HepG2 (cell line): ENCODE results near the gene RPS6KA2. TPM values are rescaled to one million over a fixed set of nuclear protein-coding genes. Genes with fewer than 3 reads are reported as not detected.

Source experiments
- ATAC-seq: fragments of 200-7000 bp; cut with Tn5 transposase; 3 replicates; pipeline ENCODE4 v1.9.1; 2020; ENCODE audit warnings: mild to moderate bottlenecking, moderate library complexity
- BruUV-seq: library from RNA; stranded (reverse); fragments of 400-500 nt; replicated peaks from 2 replicates; lab custom pipeline; 2021; lab: Mats Ljungman, UMichigan
- CTCF ChIA-PET: fragments of 300-600 bp; formaldehyde crosslinking; extraction: SDS; loops from one replicate; lab custom pipeline; 2021; ENCODE audit warnings: low total read pairs, inconsistent platforms, low intra/inter-chr PET ratio; lab: Yijun Ruan, JAX
- POLR2A ChIA-PET: fragments of 350-600 bp; sonication (Branson Sonifier 250); formaldehyde crosslinking; loops from one replicate; lab custom pipeline; 2020; ENCODE audit warnings: antibody characterized with exemption, inconsistent platforms; lab: Yijun Ruan, JAX
- DNase-seq: peaks from one replicate; pipeline ENCODE4 v3.0.0-alpha.2; 2015; ENCODE audit warnings: low spot score
- FAIRE-seq: peaks from 3 replicates; lab custom pipeline; 2011; peaks lifted over from hg19 to GRCh38; lab: Jason Lieb, UNC
- H2AFZ ChIP-seq: one replicate; pipeline ENCODE4 v1.6.1; 2011; ENCODE audit warnings: low read length, inconsistent platforms
- H3K27ac ChIP-seq: fragments of 300-600 bp; 3 replicates; pipeline ENCODE4 v1.8.0; 2011; ENCODE audit warnings: mixed run types, mild to moderate bottlenecking, mixed read lengths, low read length, inconsistent platforms; ENCODE audit not compliant: insufficient read depth; ENCODE audit errors: extremely low read length
- H3K27me3 ChIP-seq, 2 experiments: fragments of 200-600 bp in 1 of 2; 2 replicates in 1 of 2; 3 replicates in 1 of 2; pipeline versions ENCODE4 v1.6.0 to v1.8.0; 2011; ENCODE audit warnings: low read length in 2 of 2, mild to moderate bottlenecking in 2 of 2, moderate library complexity in 2 of 2, inconsistent platforms in 1 of 2; ENCODE audit not compliant: insufficient read depth in 2 of 2, control insufficient read depth in 1 of 2
- H3K36me3 ChIP-seq, 2 experiments: fragments of 200-600 bp in 1 of 2; replicated peaks in 1 of 2; 2 replicates in 1 of 2; 3 replicates in 1 of 2; pipeline versions ENCODE4 v1.5.1 to v1.8.0; 2011; ENCODE audit warnings: low read length in 2 of 2, inconsistent platforms in 1 of 2; ENCODE audit not compliant: insufficient read depth in 2 of 2, control insufficient read depth in 1 of 2
- H3K4me1 ChIP-seq: 2 replicates; pipeline ENCODE4 v1.5.1; 2012; ENCODE audit warnings: low read length, inconsistent platforms; ENCODE audit not compliant: insufficient read depth
- H3K4me2 ChIP-seq: 2 replicates; pipeline ENCODE4 v1.6.0; 2011; ENCODE audit warnings: low read depth, low read length, inconsistent platforms
- H3K4me3 ChIP-seq, 3 experiments: fragments of 200-600 bp in 1 of 3; sonication (generic), shearing (Covaris generic) in 1 of 3; replicated peaks in 1 of 3; 2 replicates each; pipeline ENCODE4 v1.5.1; 2011 to 2016; ENCODE audit warnings: low read length in 3 of 3, inconsistent platforms in 2 of 3, low read depth in 2 of 3, mild to moderate bottlenecking in 2 of 3, control low read depth in 1 of 3, mixed read lengths in 1 of 3; ENCODE audit not compliant: insufficient read depth in 1 of 3
- H3K79me2 ChIP-seq: one replicate; pipeline ENCODE4 v1.6.1; 2011; ENCODE audit warnings: low read length, inconsistent platforms; ENCODE audit not compliant: insufficient read depth
- H3K9ac ChIP-seq: 2 replicates; pipeline ENCODE4 v1.6.0; 2011; ENCODE audit warnings: mild to moderate bottlenecking, low read depth, low read length, inconsistent platforms; ENCODE audit not compliant: insufficient read depth
- H3K9me3 ChIP-seq: 2 replicates; pipeline ENCODE4 v1.5.1; 2012; ENCODE audit warnings: mild to moderate bottlenecking, low read length
- H4K20me1 ChIP-seq: 2 replicates; pipeline ENCODE4 v1.6.0; 2011; ENCODE audit warnings: inconsistent platforms, mild to moderate bottlenecking, low read length, moderate library complexity; ENCODE audit not compliant: insufficient read depth
- EP300 ChIP-seq, 3 experiments: sonication (generic) in 1 of 3; formaldehyde crosslinking in 1 of 3; IDR thresholded peaks; 2 replicates each; pipeline versions ENCODE4 v1.5.1 to v1.6.1; 2011 to 2020; ENCODE audit warnings: low read depth in 2 of 3, low read length in 2 of 3, borderline replicate concordance in 1 of 3, improper control_type of control experiment in 1 of 3, mild to moderate bottlenecking in 1 of 3, missing genetic modification reagents in 1 of 3, moderate library complexity in 1 of 3
- HOMEZ ChIP-seq: IDR thresholded peaks from 2 replicates; pipeline ENCODE4 v1.6.1; 2016; ENCODE audit warnings: low read depth
- HOXA5 ChIP-seq: sonication (generic); formaldehyde crosslinking; IDR thresholded peaks from 2 replicates; pipeline ENCODE4 v1.4.0; 2020; ENCODE audit warnings: missing genetic modification reagents
- IKZF1 ChIP-seq: fragments of 450-650 bp; IDR thresholded peaks from 2 replicates; pipeline ENCODE4 v1.7.1; 2016
- MAFG ChIP-seq: sonication (generic); formaldehyde crosslinking; IDR thresholded peaks from 2 replicates; pipeline ENCODE4 v1.5.1; 2020; ENCODE audit warnings: mild to moderate bottlenecking, missing genetic modification reagents
- MTERF4 ChIP-seq: sonication (generic); formaldehyde crosslinking; IDR thresholded peaks from 2 replicates; pipeline ENCODE4 v1.8.0; 2023; ENCODE audit warnings: mild to moderate bottlenecking, missing genetic modification reagents
- NFE2L2 ChIP-seq: fragments of 150-350 bp; IDR thresholded peaks from 2 replicates; pipeline ENCODE4 v1.6.1; 2014; ENCODE audit warnings: low read length
- PRPF4 ChIP-seq: fragments of 200-400 bp; formaldehyde crosslinking; IDR thresholded peaks from 2 replicates; pipeline ENCODE4 v1.6.1; 2016; ENCODE audit warnings: low read length, low read depth; ENCODE audit not compliant: poor library complexity, severe bottlenecking
- SRF ChIP-seq: IDR thresholded peaks from 2 replicates; pipeline ENCODE4 v1.6.1; 2011; ENCODE audit warnings: mild to moderate bottlenecking, low read depth, low read length, moderate library complexity
- SRSF4 ChIP-seq: fragments of 200-400 bp; formaldehyde crosslinking; IDR thresholded peaks from one replicate; pipeline ENCODE4 v1.6.1; 2018; ENCODE audit warnings: mild to moderate bottlenecking, low read depth, low read length, moderate library complexity; ENCODE audit not compliant: poor library complexity, severe bottlenecking
- ZFYVE20 ChIP-seq: sonication (generic); formaldehyde crosslinking; IDR thresholded peaks from 2 replicates; pipeline ENCODE4 v1.8.0; 2023; ENCODE audit warnings: low read depth, mild to moderate bottlenecking, moderate library complexity, missing genetic modification reagents, borderline replicate concordance
- ZNF280B ChIP-seq: sonication (generic); formaldehyde crosslinking; IDR thresholded peaks from 2 replicates; pipeline ENCODE4 v1.5.0; 2020; ENCODE audit warnings: missing genetic modification reagents, mild to moderate bottlenecking, borderline replicate concordance
- ZNF30 ChIP-seq: sonication (generic); formaldehyde crosslinking; IDR thresholded peaks from 2 replicates; pipeline ENCODE4 v1.5.0; 2020; ENCODE audit warnings: mild to moderate bottlenecking, missing genetic modification reagents
- ZNF430 ChIP-seq: sonication (generic); formaldehyde crosslinking; IDR thresholded peaks from 2 replicates; pipeline ENCODE4 v1.9.0; 2021; ENCODE audit warnings: mild to moderate bottlenecking, missing genetic modification reagents
- ZNF652 ChIP-seq: IDR thresholded peaks from 2 replicates; pipeline ENCODE4 v1.6.1; 2016; ENCODE audit warnings: low read depth, borderline replicate concordance
- ZNF710 ChIP-seq: sonication (generic); formaldehyde crosslinking; IDR thresholded peaks from 2 replicates; pipeline ENCODE4 v1.5.0; 2020; ENCODE audit warnings: mild to moderate bottlenecking, missing genetic modification reagents, borderline replicate concordance
- ZNF800 ChIP-seq: sonication (generic); formaldehyde crosslinking; IDR thresholded peaks from 2 replicates; pipeline ENCODE4 v1.4.0; 2020; ENCODE audit warnings: missing genetic modification reagents
- WGBS: methylation state at CpG from one replicate; pipeline ENCODE4 v1.1.6; 2017; ENCODE audit warnings: low lambda C conversion rate; 5-methylcytosine and 5-hydroxymethylcytosine counted together
- in situ Hi-C: cut with HindIII; loops from 2 replicates; pipeline ENCODE4 v1.10.0; 2017; ENCODE audit warnings: low pct_unique_long_range_greater_than_20kb; ENCODE audit not compliant: extremely low pct_ligation_motif_present
- intact Hi-C: fragments of 100-400 bp; cut with micrococcal nuclease; formaldehyde crosslinking; loops from one replicate; pipeline ENCODE4 v1.10.0; 2022; ENCODE audit not compliant: unreplicated experiment
- polyA plus RNA-seq, 8 experiments: library from polyadenylated mRNA; depleted of rRNA in 3 of 8; stranded (reverse) in 7 of 8; unstranded in 1 of 8; fragments of >200 nt; fragmentation: Illumina TruSeq in 4 of 8; extraction: Trizol in 4 of 8; gene quantifications; 2 replicates each; pipeline versions ENCODE4 v1.2.1 to v1.2.3, GENCODE V29; 2011 to 2016; ENCODE audit warnings: low read depth in 4 of 8, missing spikeins in 1 of 8, mixed read lengths in 1 of 8; ENCODE audit not compliant: insufficient read depth in 1 of 8
- total RNA-seq, 5 experiments: library from RNA; depleted of rRNA; stranded (reverse); fragments of >200 nt; fragmentation: Illumina TruSeq; extraction: Trizol; gene quantifications; 2 replicates each; pipeline ENCODE4 v1.2.3, GENCODE V29; 2016; ENCODE audit warnings: low read depth in 1 of 5

The RPS6KA2 gene
- total and polyA plus RNA-seq, 2 of the 13 experiments (the other 11 are each of a cell fraction or from before 2014, with no cell fraction given), result 0.22 to 0.38 TPM

- 39% methylated on average over 6 of the region's 6 CpGs for WGBS
- no peak overlapping the region for H3K4me3 ChIP-seq
- H3K27me3 ChIP-seq, result peaks cover 2 to 18% of the 10 kb centered on the region in 2 experiments
- peaks cover 21% of the 10 kb centered on the region for H3K4me1 ChIP-seq
- ChIA-PET POLR2A (no interaction called here), CTCF (no interaction called here)
- no peak overlapping the region for H3K27ac ChIP-seq
- ATAC-seq (no peak), DNase-seq (no peak), FAIRE-seq (no peak)
- H3K9ac ChIP-seq, result no peak overlapping the region
- no peaks in the 10 kb centered on the region for H3K9me3 ChIP-seq
- intact Hi-C loops (no loop called here), in situ Hi-C loops (no loop called here)
- H4K20me1 ChIP-seq, result 0 out of 2 replicates have a peak, but pooled peaks cover 4% of the 10 kb centered on the region
- H3K79me2 ChIP-seq, result no peaks in the 10 kb centered on the region
- no peaks in the 10 kb centered on the region for H3K36me3 ChIP-seq
- no peak overlapping the region for H2AFZ ChIP-seq
- BruUV-seq, result no TSS peak
- H3K4me2 ChIP-seq, result no peak overlapping the region
- no peak for TF ChIP-seq MTERF4 (CRISPR knock-in tag)
- TF ChIP-seq SRF, result no peak
- no peak for TF ChIP-seq EP300 (IDR thresholded peaks at IDR 0.05; ENCODE audit: low read depth in 2 of 2, low read length in 2 of 2)
- TF ChIP-seq EP300 (CRISPR knock-in tag; IDR thresholded peaks at IDR 0.05; ENCODE audit: borderline replicate concordance), result no peak
- TF ChIP-seq HOXA5, result no peak
- TF ChIP-seq ZNF710, result no peak
- TF ChIP-seq ZNF800 (CRISPR knock-in tag), result no peak
- no peak for TF ChIP-seq IKZF1
- TF ChIP-seq SRSF4, result no peak
- TF ChIP-seq ZNF30 (CRISPR knock-in tag), result no peak
- no peak for TF ChIP-seq ZNF430 (CRISPR knock-in tag)
- no peak for TF ChIP-seq MAFG
- TF ChIP-seq NFE2L2, result no peak
- TF ChIP-seq ZNF280B (CRISPR knock-in tag), result no peak
- TF ChIP-seq ZNF652, result no peak
- no peak for TF ChIP-seq ZFYVE20 (CRISPR knock-in tag)
- TF ChIP-seq PRPF4, result no peak
- TF ChIP-seq HOMEZ (CRISPR knock-in tag), result no peak
These were observed 209.8 kb downstream of the RPS6KA2 start for GRCh38 chr6:166417285-166417691.
